Occipital lobe (tissue), 3 donors: ENCODE measurements around the gene DNAJC2. TPM values are rescaled to one million over a fixed set of nuclear protein-coding genes. Genes with fewer than 3 reads are reported as not detected.
"Not testable (repeated sequence)": the region's sequence is repeated elsewhere in the genome, so short reads cannot be mapped to it uniquely, and the experiment has no call there.

Experiments
- DNase-seq: peaks from one replicate; lab custom pipeline; 2025; lab: John Stamatoyannopoulos, UW
- small RNA-seq: library from RNA; depleted of rRNA; stranded (forward); fragments of <200 nt; gene quantifications from one replicate; pipeline ENCODE3, GENCODE V24; 2014
- total RNA-seq: library from RNA; depleted of rRNA; stranded (reverse); fragments of >200 nt; gene quantifications from one replicate; pipeline ENCODE4 v1.2.3, GENCODE V29; 2014

Gene DNAJC2
- total RNA-seq, 1 donor from 2014 or later, result 15.9 TPM

DNA sequence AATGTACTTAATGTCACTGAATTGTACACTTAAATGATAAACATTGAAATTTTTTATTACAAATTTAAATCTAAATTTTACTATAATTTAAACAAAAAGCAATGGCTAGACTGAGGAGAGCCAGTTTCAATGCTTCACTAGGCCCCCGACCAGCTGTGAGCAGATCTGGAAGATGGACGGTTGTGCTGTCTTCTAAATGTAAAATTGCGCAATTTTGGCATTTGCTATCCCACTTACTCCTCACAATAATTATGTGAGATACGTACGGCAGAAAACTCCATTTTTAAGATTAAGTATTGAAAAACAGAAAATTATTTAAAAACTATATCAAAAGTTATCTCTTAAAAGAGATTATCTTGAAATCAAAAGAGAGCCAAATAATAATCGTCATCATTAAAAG lies 71.2 kb downstream of the DNAJC2 start:
- DNase-seq, result not testable (repeated sequence)

DNA sequence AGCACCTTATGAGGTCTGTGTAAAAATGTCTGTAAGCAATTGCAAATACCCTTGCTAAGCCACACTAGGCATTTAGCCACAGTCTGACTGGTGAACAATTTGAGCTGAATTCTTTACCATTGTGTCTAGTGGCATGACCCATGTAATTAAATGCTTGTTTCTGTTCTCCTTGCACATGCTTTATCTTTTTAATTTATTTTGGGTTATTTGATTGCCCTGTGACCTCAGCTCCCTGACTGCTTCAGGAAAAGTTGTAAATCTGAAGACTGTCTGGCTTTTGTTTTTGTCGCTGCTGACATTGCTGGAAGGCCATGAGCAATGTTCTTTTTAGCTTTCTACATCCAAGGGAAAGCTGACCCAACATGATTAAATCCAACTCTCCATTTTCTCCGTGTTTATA lies 78.3 kb downstream of the DNAJC2 start:
- DNase-seq, result not testable (repeated sequence)

DNA sequence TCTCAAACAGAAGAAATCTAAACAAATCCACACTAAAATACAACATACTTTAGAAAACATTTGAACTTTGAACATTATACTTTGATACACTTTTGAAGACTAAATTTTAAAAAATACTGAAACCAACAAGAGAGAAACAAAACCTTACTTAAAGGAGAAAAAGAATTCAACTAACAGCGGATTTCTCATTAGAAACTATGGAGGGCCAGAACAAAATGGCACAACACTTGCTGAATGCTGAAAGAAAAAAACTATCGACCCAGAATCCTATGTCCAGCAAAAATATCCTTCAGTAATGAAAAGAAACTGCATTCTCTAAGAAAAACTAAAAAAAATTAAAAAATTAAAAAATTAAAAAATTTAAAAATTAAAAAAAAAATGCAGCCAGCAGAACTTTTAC lies 80.5 kb downstream of the DNAJC2 start:
- DNase-seq, result not testable (repeated sequence)

Small RNA genes lying within 50 kb of the gene (small RNA-seq; reads per million reads assigned to genes)
- gene RPS29P16, result not detected

Other genes starting within 250 kb of the DNAJC2 start
- gene NAPEPLD, start 195.7 kb downstream of the DNAJC2 start, total RNA-seq, result 20.9 TPM
- gene PMPCB, start 47.3 kb downstream of the DNAJC2 start, total RNA-seq, result 61.9 TPM
- gene PSMC2, start 2.9 kb upstream of the DNAJC2 start, total RNA-seq, result 65.4 TPM
- not detected for gene SLC26A5, start 101.4 kb upstream of the DNAJC2 start, total RNA-seq